Stimulated activated CD4-positive, alpha-beta T cell treated with anti-CD3 and anti-CD28 coated beads, TNF-alpha, amount 100 ng/mL, for 4 hours (primary cell): Measurements from ENCODE around the gene FSTL4.

ENCODE experiments used
- DNase-seq, 3 experiments: peaks; one replicate each; pipeline ENCODE4 v3.0.0-alpha.2; 2020; ENCODE audit warnings: low read depth in 3 of 3

FSTL4 gene

GRCh38 chr5:133428072-133428660 is 184.2 kb downstream of the FSTL4 start:
- DNase-seq: no peak

DNA sequence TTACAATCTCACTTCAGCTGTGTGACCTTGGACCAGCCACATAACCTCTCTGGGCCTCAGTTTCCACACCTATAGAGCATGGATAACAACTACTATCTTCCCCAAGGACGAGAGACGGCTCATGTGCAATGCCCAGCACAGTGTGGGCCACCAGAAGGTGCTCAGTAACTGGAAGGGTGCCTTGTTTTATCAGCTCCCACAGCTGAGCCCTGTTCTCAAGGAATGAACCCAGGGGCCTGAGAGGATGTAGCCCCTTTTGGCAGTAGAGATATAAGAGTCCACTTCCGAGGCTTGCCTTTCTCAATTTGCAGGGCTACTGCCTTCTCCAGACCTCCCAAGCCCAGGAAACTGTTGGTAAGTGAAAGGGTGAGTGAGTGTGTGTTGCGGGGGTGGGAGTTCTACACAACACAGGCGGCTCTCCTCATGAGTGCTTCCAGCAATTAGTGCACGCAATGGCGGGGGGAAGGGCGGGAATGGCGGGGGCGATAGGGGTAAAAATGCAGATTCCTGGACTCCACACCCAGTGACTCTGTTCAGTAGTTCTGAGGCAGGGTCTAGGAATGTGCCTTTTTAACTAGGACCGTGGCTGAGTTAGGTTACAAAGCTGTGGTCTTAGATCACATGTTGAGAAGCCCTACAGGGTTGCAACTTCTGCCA is 185.1 kb downstream of the FSTL4 start:
- DNase-seq: no peak

DNA sequence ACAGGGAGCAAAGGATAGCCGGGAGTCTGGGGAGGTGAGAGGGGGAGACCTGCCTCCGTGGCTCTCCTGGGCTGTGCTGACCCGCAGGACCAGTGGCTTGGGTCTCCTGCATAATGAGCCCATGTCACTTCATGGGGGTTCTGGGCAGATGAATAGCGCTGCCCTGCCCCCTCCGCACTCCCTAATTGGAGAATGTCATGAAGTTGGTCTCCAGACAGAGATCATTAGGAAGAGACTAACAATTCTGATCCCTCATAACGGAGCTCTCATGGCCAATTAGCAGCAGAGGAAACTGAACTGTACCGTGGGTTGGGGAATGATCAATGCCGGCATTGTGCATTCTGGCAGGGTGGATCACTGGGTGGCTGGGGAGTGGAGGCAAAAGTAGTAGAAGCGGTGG is 186.1 kb downstream of the FSTL4 start:
- DNase-seq: no peak

DNA sequence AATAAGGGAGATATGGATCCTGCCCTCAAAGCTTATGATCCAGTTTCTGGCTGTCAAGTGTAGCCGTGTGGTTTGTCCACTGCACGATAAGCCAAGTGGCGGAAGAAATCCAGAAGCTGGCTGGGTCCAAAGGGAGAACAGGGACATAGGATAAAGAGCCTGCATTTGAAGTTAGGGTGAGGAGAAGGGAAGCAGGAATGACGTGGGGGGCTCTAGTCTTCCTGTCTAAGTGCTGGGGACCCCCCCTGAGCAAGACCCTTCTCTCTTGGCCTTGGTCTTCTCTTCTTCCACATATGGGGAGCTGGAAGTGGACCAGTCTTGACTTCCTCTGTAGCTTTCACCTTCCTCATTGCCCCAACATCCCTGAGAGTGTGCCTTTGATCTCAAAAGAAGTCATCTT is 186.6 kb downstream of the FSTL4 start:
- DNase-seq: no peak

GRCh38 chr5:133425222-133425621 is 187.1 kb downstream of the FSTL4 start:
- no peak for DNase-seq

GRCh38 chr5:133423618-133424282 is 188.6 kb downstream of the FSTL4 start:
- DNase-seq: peak; percentile 36 to 48 (median 38)

DNA sequence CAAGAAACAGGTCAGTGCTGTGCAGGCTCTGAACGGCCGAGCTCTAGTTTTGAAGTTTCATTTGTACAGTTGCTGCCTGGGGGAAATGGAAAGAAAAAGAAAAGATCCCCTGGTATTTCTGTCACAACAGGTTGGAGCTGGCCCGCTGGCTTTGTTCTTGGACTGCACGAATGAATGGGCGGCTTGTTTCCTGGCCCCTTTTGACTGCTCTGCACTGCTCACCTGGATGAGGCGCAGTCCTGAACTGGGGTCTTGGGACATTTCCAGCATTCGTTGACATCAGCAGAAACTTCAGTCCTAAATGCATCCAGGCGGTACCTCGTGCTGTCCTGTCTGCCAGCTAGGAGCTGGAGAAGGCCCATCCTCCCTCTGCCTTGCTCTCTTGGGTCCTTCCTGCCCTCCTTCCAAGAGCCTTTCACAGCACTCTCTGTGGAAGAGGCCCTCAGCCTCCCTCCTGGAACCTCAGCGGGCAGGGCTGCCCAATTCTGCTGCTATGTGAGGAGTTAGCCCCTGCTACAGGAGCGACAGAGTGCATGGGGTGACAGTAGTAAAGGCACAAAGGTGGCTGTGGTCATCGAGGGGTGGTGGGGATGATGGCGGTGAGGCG is 189.2 kb downstream of the FSTL4 start:
- no peak for DNase-seq

DNA sequence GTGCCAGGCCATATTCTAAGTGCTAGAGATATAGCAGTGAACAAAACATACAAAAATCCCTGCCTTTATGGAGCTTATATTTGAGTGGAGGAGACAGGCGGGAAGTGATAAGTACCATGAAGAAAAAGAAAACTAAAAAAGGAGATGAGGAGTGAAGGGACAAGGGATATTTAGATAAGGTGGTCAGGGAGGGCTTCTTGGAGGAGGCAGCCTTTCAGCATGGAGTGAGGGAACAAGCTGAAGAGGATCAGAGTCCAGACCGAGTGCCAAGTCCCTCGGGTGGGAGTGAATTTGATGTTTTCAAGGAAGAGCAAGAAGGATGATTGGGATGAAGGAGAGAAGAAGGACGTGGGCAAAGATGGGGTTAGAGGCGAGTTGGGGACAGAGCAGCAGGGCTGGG is 190.5 kb downstream of the FSTL4 start:
- DNase-seq: no peak

DNA sequence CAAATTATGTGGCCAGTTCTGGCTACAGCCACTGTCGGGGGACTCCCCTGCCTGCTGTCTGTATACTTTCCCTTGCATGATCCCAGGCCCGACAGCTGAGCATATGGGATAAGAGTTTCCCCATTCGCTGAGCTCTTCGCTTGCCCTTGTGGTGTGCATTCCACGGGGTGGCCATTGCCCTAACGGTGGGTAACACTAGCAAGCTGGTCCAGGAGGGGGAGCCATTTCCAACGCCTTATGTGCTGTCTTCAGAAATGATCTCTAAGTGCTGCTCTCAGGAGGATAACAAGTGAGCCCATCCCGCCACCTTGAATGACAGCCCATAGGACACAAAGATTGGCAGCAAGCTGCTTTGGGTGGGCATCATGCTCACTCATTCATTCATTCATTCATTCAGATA is 190.9 kb downstream of the FSTL4 start:
- no peak for DNase-seq

- DNase-seq: no peak
These were observed 191.7 kb downstream of the FSTL4 start for GRCh38 chr5:133420440-133421301.

DNA sequence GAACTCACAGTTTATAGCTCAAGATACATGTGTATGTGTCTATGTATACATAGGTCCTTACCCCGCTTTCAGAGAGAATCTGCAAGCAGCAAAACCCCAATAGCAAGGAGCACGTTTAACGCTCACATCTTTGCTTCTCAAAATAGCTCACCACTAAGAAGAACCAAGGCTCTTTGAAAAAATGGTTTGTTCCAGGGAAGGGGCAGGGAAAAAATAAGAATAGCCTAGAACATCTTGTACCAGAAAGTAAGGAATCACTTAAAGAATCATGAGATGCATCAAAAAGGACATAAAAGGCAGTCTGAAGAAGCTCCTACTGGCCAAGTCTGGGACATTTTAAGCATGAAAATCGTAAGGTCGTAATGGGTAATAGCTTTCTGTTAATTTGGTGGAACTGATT is 196.4 kb downstream of the FSTL4 start:
- DNase-seq: no peak

- no peak for DNase-seq
These were observed 196.8 kb downstream of the FSTL4 start for GRCh38 chr5:133415506-133415905.

DNA sequence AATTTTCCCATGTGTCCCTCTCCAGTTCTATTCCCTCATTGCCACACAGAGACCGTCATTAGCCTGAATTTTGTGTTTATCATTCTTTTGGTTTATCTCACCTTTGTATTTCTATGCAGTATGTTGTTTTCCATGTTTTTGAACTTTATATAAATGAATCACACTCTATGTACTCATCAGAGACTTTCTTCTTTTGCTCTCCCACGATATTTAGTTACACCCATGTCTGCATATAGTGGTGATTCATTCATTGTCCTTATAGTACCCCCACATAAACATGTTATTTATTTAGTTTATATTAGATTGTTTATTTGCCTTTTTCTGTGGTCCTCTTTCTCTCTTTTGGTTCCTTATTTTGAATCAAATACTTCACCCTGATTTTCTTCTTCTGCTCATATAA is 199.7 kb downstream of the FSTL4 start:
- DNase-seq: no peak

GRCh38 chr5:133410335-133410828 is 202.0 kb downstream of the FSTL4 start:
- no peak for DNase-seq

DNA sequence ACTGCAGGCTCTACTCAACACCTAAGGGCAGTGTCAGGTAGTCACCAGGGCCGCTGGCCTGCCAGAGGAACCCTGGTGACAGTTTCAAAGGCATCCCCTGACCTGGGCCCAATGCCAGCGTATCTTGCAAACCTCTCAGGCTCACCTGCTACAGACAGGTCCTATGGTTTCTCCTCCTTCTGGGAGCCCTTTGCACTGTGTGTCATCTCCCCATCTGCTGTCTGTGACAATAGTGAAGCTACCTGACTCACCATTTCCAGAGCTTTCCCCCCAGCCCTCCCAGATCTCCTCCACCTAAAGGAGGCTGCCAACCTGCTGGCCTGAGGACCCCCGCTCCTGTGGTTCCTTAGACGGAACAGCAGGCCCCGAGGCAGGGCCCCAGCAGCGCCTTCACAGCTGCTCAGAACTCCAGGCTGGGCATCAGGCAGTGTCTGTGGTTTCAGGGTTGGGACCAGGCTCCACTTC is 203.1 kb downstream of the FSTL4 start:
- DNase-seq: no peak

- DNase-seq: no peak
These were observed 204.0 kb downstream of the FSTL4 start for GRCh38 chr5:133408322-133408721.

- DNase-seq: no peak
These were observed 205.2 kb downstream of the FSTL4 start for GRCh38 chr5:133406977-133407632.

DNA sequence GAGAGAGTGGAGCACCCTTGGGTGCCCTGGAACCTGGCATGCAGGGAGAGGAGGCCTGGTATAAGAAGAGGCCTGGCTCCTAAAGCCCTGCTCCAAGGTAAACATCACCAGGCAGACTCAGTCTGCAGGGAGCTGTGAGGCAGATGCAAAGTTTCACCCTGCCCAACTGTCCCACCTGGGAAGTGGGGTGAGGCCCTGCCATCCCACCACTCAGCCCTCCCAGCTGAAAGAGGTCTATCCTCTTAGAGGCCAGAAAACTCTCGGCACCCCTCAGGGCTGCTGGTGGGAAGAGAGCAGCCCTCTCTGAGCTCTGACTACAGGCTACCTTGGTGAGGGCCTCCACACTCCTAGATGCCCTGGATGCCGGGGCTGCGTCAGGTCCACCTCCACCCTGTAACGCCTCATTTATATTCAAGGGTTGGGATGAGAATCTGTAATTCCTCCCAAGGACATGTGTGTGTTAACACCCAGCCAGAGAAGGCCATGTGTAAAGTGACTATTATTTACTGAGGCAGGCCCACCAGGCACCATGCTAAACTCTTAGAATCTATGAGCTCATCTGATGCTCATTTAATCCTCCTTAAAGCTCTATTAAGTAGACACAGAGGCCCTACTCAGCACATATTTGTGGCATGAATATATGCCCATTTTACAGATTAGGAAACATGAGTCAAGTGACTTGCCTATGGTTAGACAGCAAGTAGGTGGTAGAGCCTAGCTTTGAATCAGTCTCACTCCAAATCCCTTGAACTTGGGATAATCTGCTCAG is 205.9 kb downstream of the FSTL4 start:
- no peak for DNase-seq

GRCh38 chr5:133405275-133406034 is 206.9 kb downstream of the FSTL4 start:
- DNase-seq: no peak

GRCh38 chr5:133404724-133405123 is 207.6 kb downstream of the FSTL4 start:
- no peak for DNase-seq
